Stimulated activated naive CD8-positive, alpha-beta T cell treated with anti-CD3 and anti-CD28 coated beads, Interleukin-15, Interleukin-2, amounts not matched to agents 100 ng/mL and 50 ng/mL, for 24 hours (primary cell): Measurements from ENCODE around the gene NF1.
"Not testable (repeated sequence)": the region's sequence is repeated elsewhere in the genome, so short reads cannot be mapped to it uniquely, and the experiment has no call there.

ENCODE experiments used
- H3K27ac Mint-ChIP-seq: one replicate; pipeline ENCODE4 v1.8.0; 2021; ENCODE audit warnings: mild to moderate bottlenecking, mixed read lengths
- H3K27me3 Mint-ChIP-seq: one replicate; pipeline ENCODE4 v1.8.0; 2021; ENCODE audit warnings: mixed read lengths
- H3K36me3 Mint-ChIP-seq: one replicate; pipeline ENCODE4 v1.8.0; 2021; ENCODE audit warnings: low read depth, mixed read lengths
- H3K4me1 Mint-ChIP-seq: one replicate; pipeline ENCODE4 v1.8.0; 2021; ENCODE audit warnings: low read depth, mixed read lengths
- H3K4me3 Mint-ChIP-seq: one replicate; pipeline ENCODE4 v1.8.0; 2021; ENCODE audit warnings: mild to moderate bottlenecking, mixed read lengths
- H3K9me3 Mint-ChIP-seq: one replicate; pipeline ENCODE4 v1.8.0; 2021; ENCODE audit warnings: mixed read lengths

NF1 gene

DNA sequence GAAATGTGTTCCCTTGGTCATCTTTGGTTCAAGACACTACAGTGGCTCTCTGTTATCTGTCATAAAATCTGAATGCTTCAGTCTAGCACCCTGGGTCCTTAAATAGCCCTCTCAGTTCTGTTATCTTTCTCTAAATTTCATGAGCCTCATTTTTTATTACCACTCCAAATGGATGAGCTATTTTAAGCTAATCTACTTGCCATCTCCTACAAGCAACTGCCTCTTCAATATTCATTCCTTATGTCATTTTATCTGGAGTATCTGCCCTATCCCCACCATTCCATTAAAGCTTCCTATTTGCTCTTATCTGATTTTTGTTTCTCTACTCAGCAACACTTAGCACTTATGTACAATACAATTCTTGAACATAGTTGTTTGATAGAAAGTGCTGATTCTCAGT is 254.7 kb downstream of the NF1 start:
- Mint-ChIP-seq H3K4me1 (no peaks in the 10 kb centered on the region), H3K27me3 (no peaks in the 10 kb centered on the region), H3K9me3 (no peaks in the 10 kb centered on the region), H3K36me3 (peaks cover 21% of the 10 kb centered on the region), H3K4me3 (no peak overlapping the region), H3K27ac (no peak overlapping the region)

DNA sequence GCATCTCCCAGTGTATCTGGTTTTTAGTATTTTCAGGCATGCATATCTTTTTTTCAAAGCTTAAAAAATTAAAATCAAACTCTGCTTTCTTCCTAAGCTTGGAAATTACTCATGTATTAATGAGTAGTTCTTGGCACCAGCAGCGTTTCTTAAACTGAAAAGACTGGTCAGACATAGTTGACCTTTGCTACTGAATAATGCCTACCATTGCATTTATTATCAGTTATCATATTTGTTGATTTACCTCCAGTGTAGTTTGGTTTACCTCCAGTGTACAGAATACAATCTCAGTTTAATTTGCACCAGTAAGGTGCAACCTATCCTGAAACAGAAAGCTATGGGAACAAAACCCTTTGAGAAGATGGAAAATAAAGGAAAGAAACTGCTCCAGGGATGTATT is 261.2 kb downstream of the NF1 start:
- Mint-ChIP-seq H3K4me3 (no peak overlapping the region), H3K9me3 (no peaks in the 10 kb centered on the region), H3K27ac (no peak overlapping the region), H3K27me3 (no peaks in the 10 kb centered on the region), H3K4me1 (no peaks in the 10 kb centered on the region), H3K36me3 (peaks cover 43% of the 10 kb centered on the region)

GRCh38 chr17:31357091-31357490 is 262.3 kb downstream of the NF1 start:
- H3K27ac Mint-ChIP-seq: no peak overlapping the region
- no peak overlapping the region for H3K4me3 Mint-ChIP-seq
- no peaks in the 10 kb centered on the region for H3K4me1 Mint-ChIP-seq
- H3K27me3 Mint-ChIP-seq: no peaks in the 10 kb centered on the region
- peaks cover 45% of the 10 kb centered on the region for H3K36me3 Mint-ChIP-seq
- no peaks in the 10 kb centered on the region for H3K9me3 Mint-ChIP-seq

DNA sequence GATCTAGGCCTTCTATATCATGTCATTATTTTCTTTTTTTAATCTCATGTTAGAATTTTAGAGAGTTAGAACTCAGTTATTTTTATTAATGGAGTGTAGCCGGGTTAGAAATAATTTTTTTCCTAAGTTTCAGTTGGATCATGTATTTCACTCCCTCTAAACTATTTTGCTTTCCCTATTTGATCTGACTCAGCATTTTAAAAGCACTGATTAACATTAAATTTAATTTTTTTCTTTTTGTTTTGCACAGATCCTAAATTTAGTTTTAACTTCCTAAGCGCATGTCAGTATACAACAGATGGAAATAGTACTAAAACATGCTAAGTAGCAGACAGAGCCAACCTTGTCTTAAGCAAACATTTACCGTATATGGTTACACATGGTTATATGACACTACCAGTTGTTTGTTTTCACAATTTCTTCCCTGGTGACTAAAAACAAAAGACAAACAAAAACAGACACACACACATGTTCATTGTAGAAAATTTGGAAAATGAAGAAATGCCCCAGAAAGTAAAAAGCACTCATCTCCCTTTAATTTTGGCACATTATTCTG is 263.1 kb downstream of the NF1 start:
- Mint-ChIP-seq H3K27ac (no peak overlapping the region), H3K36me3 (peaks cover 45% of the 10 kb centered on the region), H3K4me1 (no peaks in the 10 kb centered on the region), H3K4me3 (no peak overlapping the region), H3K27me3 (no peaks in the 10 kb centered on the region), H3K9me3 (no peaks in the 10 kb centered on the region)

DNA sequence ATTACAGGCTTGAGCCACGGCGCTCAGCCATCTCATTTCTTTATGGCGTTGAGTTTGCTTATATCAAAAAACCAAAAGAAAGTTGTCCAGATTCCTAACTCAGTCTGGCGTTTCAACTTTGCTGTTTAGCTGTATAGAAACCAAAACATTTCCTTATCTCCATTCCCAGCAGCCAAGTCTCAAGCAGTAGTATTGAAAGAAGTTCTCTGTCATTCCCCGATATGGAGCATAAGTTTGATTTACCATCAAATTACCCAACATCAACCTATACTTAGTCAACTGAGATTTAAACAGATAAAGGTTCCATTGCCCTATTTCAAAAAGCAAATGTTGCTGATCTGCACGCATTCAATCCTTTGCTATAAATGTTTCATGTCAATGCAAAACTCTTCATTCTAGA is 269.2 kb downstream of the NF1 start:
- Mint-ChIP-seq H3K27me3 (no peaks in the 10 kb centered on the region), H3K36me3 (peaks cover 31% of the 10 kb centered on the region), H3K27ac (no peak overlapping the region), H3K4me1 (no peaks in the 10 kb centered on the region), H3K9me3 (no peaks in the 10 kb centered on the region), H3K4me3 (no peak overlapping the region)

- H3K36me3 Mint-ChIP-seq: peaks cover 15% of the 10 kb centered on the region
- H3K27me3 Mint-ChIP-seq: no peaks in the 10 kb centered on the region
- no peak overlapping the region for H3K4me3 Mint-ChIP-seq
- H3K27ac Mint-ChIP-seq: no peak overlapping the region
- H3K4me1 Mint-ChIP-seq: peaks cover 6% of the 10 kb centered on the region
- H3K9me3 Mint-ChIP-seq: no peaks in the 10 kb centered on the region
These were observed 271.3 kb downstream of the NF1 start for GRCh38 chr17:31366088-31366487.

DNA sequence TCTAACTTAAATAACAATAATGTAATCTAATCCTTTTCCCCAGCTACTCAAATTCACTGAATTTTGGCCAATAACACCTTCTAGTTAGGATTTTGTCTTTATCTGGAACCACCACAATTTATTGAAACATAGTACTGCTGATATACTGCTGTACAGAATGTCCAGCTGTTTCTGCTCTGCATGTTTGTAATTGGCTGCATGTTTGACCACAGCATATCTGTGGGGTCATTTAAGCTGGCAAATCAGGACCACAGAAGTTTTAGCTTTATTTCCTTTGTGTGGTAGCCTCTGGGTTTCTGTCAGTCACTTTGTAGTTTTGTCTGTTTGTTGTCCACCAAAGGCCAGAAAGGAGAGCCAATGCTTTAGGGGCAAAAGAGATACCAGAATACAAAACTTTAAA is 274.5 kb downstream of the NF1 start:
- no peaks in the 10 kb centered on the region for H3K27me3 Mint-ChIP-seq
- peaks cover 14% of the 10 kb centered on the region for H3K36me3 Mint-ChIP-seq
- no peak overlapping the region for H3K27ac Mint-ChIP-seq
- peaks cover 28% of the 10 kb centered on the region for H3K4me1 Mint-ChIP-seq
- no peaks in the 10 kb centered on the region for H3K9me3 Mint-ChIP-seq
- H3K4me3 Mint-ChIP-seq: no peak overlapping the region

DNA sequence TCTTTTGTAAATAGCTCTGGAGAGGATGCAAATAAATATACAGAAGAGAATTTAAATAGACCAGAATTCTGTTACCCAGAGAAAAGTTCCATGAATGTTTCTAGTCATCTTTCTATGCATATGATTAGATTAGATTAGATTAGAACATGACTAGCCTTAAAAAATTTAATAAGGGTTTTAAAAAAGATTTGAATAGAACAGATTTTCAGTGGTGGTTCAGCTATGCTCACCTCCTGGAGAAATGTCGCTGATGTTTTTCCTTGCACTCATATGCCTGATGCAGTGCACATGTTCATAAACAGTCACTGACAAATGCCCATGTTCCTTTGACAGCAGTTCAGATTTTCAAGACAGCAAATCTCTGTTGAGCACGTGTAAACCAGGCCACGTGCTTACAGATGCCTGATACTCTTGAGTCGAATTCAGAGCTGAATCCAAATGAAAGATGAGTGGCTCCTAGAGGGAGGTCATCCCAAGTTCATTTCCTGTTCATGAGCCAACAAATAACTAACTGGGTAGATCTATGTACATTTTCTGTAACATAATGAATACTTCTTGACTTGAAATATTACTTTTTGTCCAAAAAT is 276.8 kb downstream of the NF1 start:
- H3K4me3 Mint-ChIP-seq: no peak overlapping the region
- H3K4me1 Mint-ChIP-seq: peaks cover 29% of the 10 kb centered on the region
- H3K27me3 Mint-ChIP-seq: no peaks in the 10 kb centered on the region
- H3K36me3 Mint-ChIP-seq: peaks cover 20% of the 10 kb centered on the region
- peak overlapping the region; percentile 26 for H3K27ac Mint-ChIP-seq
- no peaks in the 10 kb centered on the region for H3K9me3 Mint-ChIP-seq

- H3K4me3 Mint-ChIP-seq: no peak overlapping the region
- H3K27ac Mint-ChIP-seq: no peak overlapping the region
- no peaks in the 10 kb centered on the region for H3K9me3 Mint-ChIP-seq
- peaks cover 15% of the 10 kb centered on the region for H3K36me3 Mint-ChIP-seq
- peaks cover 29% of the 10 kb centered on the region for H3K4me1 Mint-ChIP-seq
- no peaks in the 10 kb centered on the region for H3K27me3 Mint-ChIP-seq
These were observed 278.6 kb downstream of the NF1 start for GRCh38 chr17:31373150-31374093.

DNA sequence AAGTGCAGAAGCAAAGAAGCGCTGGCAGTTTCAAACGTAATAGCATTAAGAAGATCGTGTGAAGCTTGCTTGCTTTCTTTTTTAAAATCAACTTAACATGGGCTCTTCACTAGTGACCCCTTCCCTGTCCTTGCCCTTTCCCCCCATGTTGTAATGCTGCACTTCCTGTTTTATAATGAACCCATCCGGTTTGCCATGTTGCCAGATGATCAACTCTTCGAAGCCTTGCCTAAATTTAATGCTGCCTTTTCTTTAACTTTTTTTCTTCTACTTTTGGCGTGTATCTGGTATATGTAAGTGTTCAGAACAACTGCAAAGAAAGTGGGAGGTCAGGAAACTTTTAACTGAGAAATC is 279.3 kb downstream of the NF1 start:
- Mint-ChIP-seq H3K9me3 (no peaks in the 10 kb centered on the region), H3K4me3 (no peak overlapping the region), H3K4me1 (peaks cover 29% of the 10 kb centered on the region), H3K36me3 (peaks cover 15% of the 10 kb centered on the region), H3K27ac (no peak overlapping the region), H3K27me3 (no peaks in the 10 kb centered on the region)

DNA sequence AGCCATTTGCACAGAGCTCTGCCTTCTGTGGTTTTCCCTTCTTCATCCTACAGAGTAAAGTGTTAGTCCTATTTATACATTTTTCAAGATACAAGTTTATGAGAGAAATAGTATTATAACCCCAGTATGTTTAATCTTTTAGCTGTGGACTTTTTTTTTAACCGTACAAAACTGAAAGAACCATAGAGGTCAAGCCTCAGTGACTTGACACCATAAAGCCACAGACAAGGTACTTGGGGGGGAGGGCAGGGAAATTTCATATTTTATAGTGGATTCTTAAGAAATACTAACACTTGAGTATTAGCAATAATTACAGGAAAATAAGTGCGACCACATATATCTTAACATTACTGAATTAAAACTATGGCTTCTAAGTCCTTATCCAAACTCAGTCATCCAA is 279.7 kb downstream of the NF1 start:
- Mint-ChIP-seq H3K4me3 (no peak overlapping the region), H3K36me3 (peaks cover 15% of the 10 kb centered on the region), H3K9me3 (no peaks in the 10 kb centered on the region), H3K27ac (no peak overlapping the region), H3K27me3 (no peaks in the 10 kb centered on the region), H3K4me1 (peaks cover 29% of the 10 kb centered on the region)

DNA sequence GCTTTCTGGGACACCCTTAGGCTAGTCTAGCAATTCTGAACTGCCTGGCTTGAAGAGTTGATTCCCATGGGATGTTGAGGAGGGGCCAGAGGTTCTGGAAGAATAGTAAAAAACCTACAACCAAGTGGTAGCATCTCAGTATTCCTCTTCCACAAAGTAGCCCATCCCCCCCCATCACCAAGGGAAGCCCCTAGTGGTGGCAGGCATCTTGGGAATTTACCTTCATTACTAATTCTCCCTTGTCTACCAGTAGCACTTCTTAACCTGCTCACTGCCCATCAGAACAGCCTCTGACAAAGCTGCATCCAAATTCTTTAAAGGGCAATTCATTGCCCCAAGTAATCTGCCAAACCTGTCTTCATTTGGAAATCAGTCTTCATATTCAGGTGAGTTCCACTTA is 283.9 kb downstream of the NF1 start:
- H3K36me3 Mint-ChIP-seq: peaks cover 12% of the 10 kb centered on the region
- no peaks in the 10 kb centered on the region for H3K27me3 Mint-ChIP-seq
- H3K4me1 Mint-ChIP-seq: peaks cover 3% of the 10 kb centered on the region
- H3K27ac Mint-ChIP-seq: no peak overlapping the region
- H3K4me3 Mint-ChIP-seq: no peak overlapping the region
- no peaks in the 10 kb centered on the region for H3K9me3 Mint-ChIP-seq

GRCh38 chr17:31379597-31380205 is 284.9 kb downstream of the NF1 start:
- Mint-ChIP-seq H3K36me3 (peaks cover 4% of the 10 kb centered on the region), H3K9me3 (no peaks in the 10 kb centered on the region), H3K4me1 (no peaks in the 10 kb centered on the region), H3K27ac (peak overlapping the region; percentile 63), H3K4me3 (no peak overlapping the region), H3K27me3 (no peaks in the 10 kb centered on the region)

DNA sequence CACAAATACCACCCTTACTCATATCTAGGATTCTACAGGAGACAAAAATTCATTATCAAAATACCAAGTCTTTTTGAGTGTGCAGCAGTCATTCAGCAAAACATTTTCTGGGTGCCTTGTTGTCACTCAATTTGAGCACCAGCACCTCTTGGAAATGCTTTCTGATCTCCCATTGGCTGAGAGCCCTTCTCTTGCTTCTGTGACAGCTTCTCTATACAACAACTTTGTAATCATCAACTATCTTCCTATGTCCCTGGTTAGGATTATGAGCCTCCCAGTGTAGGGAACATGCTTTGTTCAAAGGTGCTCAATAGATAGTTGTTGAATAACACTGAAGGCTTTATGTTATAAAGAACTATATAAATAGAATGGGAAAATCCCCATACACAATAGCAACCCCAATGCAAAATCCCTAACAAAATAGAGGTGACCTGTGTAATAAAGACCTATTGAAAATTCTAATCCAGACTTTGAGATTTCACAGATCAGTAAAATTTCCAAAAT is 286.4 kb downstream of the NF1 start:
- Mint-ChIP-seq H3K4me1 (no peaks in the 10 kb centered on the region), H3K4me3 (no peak overlapping the region), H3K27ac (no peak overlapping the region), H3K9me3 (no peaks in the 10 kb centered on the region), H3K36me3 (no peaks in the 10 kb centered on the region), H3K27me3 (no peaks in the 10 kb centered on the region)

GRCh38 chr17:31382668-31383275 is 288.0 kb downstream of the NF1 start:
- not testable (repeated sequence) for H3K36me3 Mint-ChIP-seq, H3K9me3 Mint-ChIP-seq, H3K27ac Mint-ChIP-seq, H3K4me1 Mint-ChIP-seq, H3K4me3 Mint-ChIP-seq, H3K27me3 Mint-ChIP-seq
